Endothelial cell of umbilical vein (primary cell): ENCODE data around the gene ZNF423. TPM values are rescaled to one million over a fixed set of nuclear protein-coding genes. Genes with fewer than 3 reads are reported as not detected.

Source experiments
- BruUV-seq: library from RNA; stranded (reverse); fragments of 400-500 nt; replicated peaks from 2 replicates; lab custom pipeline; 2021; lab: Mats Ljungman, UMichigan
- CTCF ChIA-PET: fragments of 300-600, 350-600 bp; sonication (Branson Sonifier 250); formaldehyde crosslinking; loops from one replicate; lab custom pipeline; 2021; ENCODE audit warnings: antibody characterized with exemption, inconsistent platforms; lab: Charles Lee
- POLR2A ChIA-PET: fragments of 300-600, 350-600 bp; sonication (Branson Sonifier 250); formaldehyde crosslinking; loops from one replicate; lab custom pipeline; 2021; ENCODE audit warnings: antibody characterized with exemption, inconsistent platforms; lab: Charles Lee
- DNase-seq: peaks from one replicate; pipeline ENCODE4 v3.0.0-alpha.2; 2011; ENCODE audit warnings: low read depth, low spot score
- FAIRE-seq: peaks from 2 replicates; lab custom pipeline; 2011; peaks lifted over from hg19 to GRCh38; lab: Jason Lieb, UNC
- H2AFZ ChIP-seq: 2 replicates; pipeline ENCODE4 v1.6.0; 2012; ENCODE audit warnings: low read depth, low read length, control low read depth, inconsistent platforms
- H3K27ac ChIP-seq: 2 replicates; pipeline ENCODE4 v1.5.1; 2011; ENCODE audit warnings: low read depth, mild to moderate bottlenecking, control low read depth, low read length, moderate library complexity; ENCODE audit not compliant: insufficient read depth
- H3K27me3 ChIP-seq, 2 experiments: 2 replicates each; pipeline versions ENCODE4 v1.6.0 to v1.6.1; 2011; ENCODE audit warnings: low read length in 2 of 2, mixed read lengths in 1 of 2; ENCODE audit not compliant: control insufficient read depth in 2 of 2, insufficient read depth in 2 of 2
- H3K36me3 ChIP-seq, 2 experiments: 2 replicates in 1 of 2; 3 replicates in 1 of 2; pipeline ENCODE4 v1.5.1; 2011; ENCODE audit warnings: low read length in 2 of 2, mild to moderate bottlenecking in 1 of 2, moderate library complexity in 1 of 2; ENCODE audit not compliant: control insufficient read depth in 2 of 2, insufficient read depth in 2 of 2; ENCODE audit errors: extremely low read depth in 1 of 2
- H3K4me1 ChIP-seq: 3 replicates; pipeline ENCODE4 v1.5.1; 2011; ENCODE audit warnings: mild to moderate bottlenecking, low read length; ENCODE audit not compliant: control insufficient read depth, insufficient read depth; ENCODE audit errors: extremely low read depth
- H3K4me2 ChIP-seq: 2 replicates; pipeline ENCODE4 v1.6.1; 2011; ENCODE audit warnings: low read length, control low read depth, mixed read lengths; ENCODE audit not compliant: insufficient read depth
- H3K4me3 ChIP-seq, 3 experiments: fragments of 200-600 bp in 1 of 3; sonication (generic), shearing (Covaris generic) in 1 of 3; replicated peaks in 1 of 3; 2 replicates each; pipeline ENCODE4 v1.5.1; 2011 to 2016; ENCODE audit warnings: control low read depth in 3 of 3, low read length in 3 of 3, mild to moderate bottlenecking in 2 of 3, inconsistent platforms in 1 of 3, low read depth in 1 of 3, moderate library complexity in 1 of 3; ENCODE audit not compliant: insufficient read depth in 1 of 3
- H3K79me2 ChIP-seq: 2 replicates; pipeline ENCODE4 v1.6.0; 2012; ENCODE audit warnings: low read length, inconsistent platforms; ENCODE audit not compliant: control insufficient read depth, insufficient read depth
- H3K9ac ChIP-seq: replicated peaks from 2 replicates; pipeline ENCODE3; 2011; ENCODE audit warnings: low read length, control low read depth; ENCODE audit not compliant: insufficient read depth; ENCODE audit errors: extremely low read depth
- H3K9me1 ChIP-seq: replicated peaks from 3 replicates; pipeline ENCODE4 v1.6.0; 2011; ENCODE audit warnings: mild to moderate bottlenecking, low read length; ENCODE audit not compliant: control insufficient read depth, insufficient read depth; ENCODE audit errors: extremely low read depth
- H3K9me3 ChIP-seq: replicated peaks from 2 replicates; pipeline ENCODE4 v1.5.1; 2012; ENCODE audit warnings: low read length, inconsistent platforms; ENCODE audit not compliant: control insufficient read depth, insufficient read depth
- H4K20me1 ChIP-seq: replicated peaks from 2 replicates; pipeline ENCODE3; 2011; ENCODE audit warnings: mild to moderate bottlenecking, low read length; ENCODE audit not compliant: control insufficient read depth, insufficient read depth; ENCODE audit errors: extremely low read depth
- EZH2 ChIP-seq: IDR thresholded peaks from 2 replicates; pipeline ENCODE4 v1.6.1; 2012; ENCODE audit warnings: borderline replicate concordance, low read depth, mild to moderate bottlenecking, moderate library complexity, low read length, inconsistent platforms; ENCODE audit not compliant: severe bottlenecking
- FOS ChIP-seq: IDR thresholded peaks from 2 replicates; pipeline ENCODE4 v1.6.1; 2011; ENCODE audit warnings: mild to moderate bottlenecking, low read length, moderate library complexity, borderline replicate concordance; ENCODE audit not compliant: insufficient read depth
- GATA2 ChIP-seq: IDR thresholded peaks from 2 replicates; pipeline ENCODE4 v1.7.0; 2011; ENCODE audit warnings: low read depth, mild to moderate bottlenecking, moderate library complexity, mixed read lengths, low read length; ENCODE audit not compliant: insufficient read length, insufficient read depth
- JUN ChIP-seq: IDR thresholded peaks from 2 replicates; pipeline ENCODE4 v1.6.1; 2011; ENCODE audit warnings: borderline replicate concordance, low read depth; ENCODE audit not compliant: insufficient read length, insufficient read depth
- MYC ChIP-seq: IDR thresholded peaks from one replicate; pipeline ENCODE4 v1.6.1; 2011; ENCODE audit warnings: mild to moderate bottlenecking, low read depth, low read length
- POLR2A ChIP-seq: IDR thresholded peaks from 2 replicates; pipeline ENCODE4 v1.6.1; 2012; ENCODE audit warnings: low read depth, mild to moderate bottlenecking, control low read depth, low read length
- POLR2AphosphoS5 ChIP-seq: IDR thresholded peaks from 2 replicates; pipeline ENCODE4 v1.6.1; 2012; ENCODE audit warnings: low read depth, mild to moderate bottlenecking, control low read depth, low read length, moderate library complexity; ENCODE audit not compliant: insufficient read depth
- dilution Hi-C: fragments of 300-500 bp; cut with MboI; formaldehyde crosslinking; loops from one replicate; pipeline ENCODE4 v1.15.0; 2019; ENCODE audit warnings: low sequenced_read_pairs; ENCODE audit not compliant: extremely low pct_ligation_motif_present
- intact Hi-C: fragments of 100-400 bp; cut with micrococcal nuclease; formaldehyde crosslinking; loops from one replicate; pipeline ENCODE4 v1.10.0; 2022
- polyA plus RNA-seq, 4 experiments: library from polyadenylated mRNA; depleted of rRNA in 3 of 4; stranded (reverse) in 3 of 4; unstranded in 1 of 4; fragments of >200 nt; gene quantifications; 2 replicates each; pipeline versions ENCODE4 v1.2.1 to v1.2.3, GENCODE V29; 2011 to 2012; ENCODE audit warnings: missing spikeins in 1 of 4
- total RNA-seq: library from RNA; stranded (reverse); gene quantifications from 2 replicates; pipeline ENCODE4 v1.2.3, GENCODE V29; 2021
- TF ChIP-seq, protein P1 (sequence below): IDR thresholded peaks from 2 replicates; pipeline ENCODE4 v1.6.1; 2011; ENCODE audit not compliant: insufficient read depth, insufficient read length
- TF ChIP-seq, protein P2 (sequence below), 2 donors: IDR thresholded peaks; 1 replicate in 1 of 2; 2 replicates in 1 of 2; pipeline ENCODE4 v1.5.1; 2011; ENCODE audit warnings: low read length in 2 of 2, mild to moderate bottlenecking in 2 of 2, moderate library complexity in 2 of 2, control low read depth in 1 of 2, inconsistent platforms in 1 of 2, low read depth in 1 of 2; ENCODE audit not compliant: insufficient read depth in 1 of 2; ENCODE audit errors: extremely low read depth in 1 of 2

The ZNF423 gene
- total and polyA plus RNA-seq, 2 donors (not counting 3 experiments of a cell fraction or from before 2014, with no cell fraction given) = 2.2 to 8.1 TPM

DNA sequence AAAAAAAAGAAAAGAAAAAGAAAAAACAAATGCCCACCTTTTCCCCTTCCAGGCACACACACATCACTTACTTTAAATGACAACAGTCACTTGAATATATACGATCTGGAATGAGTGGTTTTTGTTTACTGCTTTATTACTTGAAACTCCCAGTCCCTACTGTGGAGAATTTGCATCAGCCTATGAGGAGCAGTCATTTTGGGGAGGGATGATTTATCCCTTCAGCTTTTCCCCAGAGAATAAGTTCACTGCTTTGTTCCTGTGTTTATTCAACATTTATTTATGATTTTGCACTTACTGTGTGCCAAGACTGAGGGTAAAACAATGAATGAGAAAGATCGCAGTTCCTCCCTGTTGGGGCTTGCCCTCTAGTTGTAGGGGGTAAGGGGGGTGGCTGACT lies 4.7 kb upstream of the ZNF423 start:
- peaks cover 4% of the 10 kb centered on the region for H3K4me1 ChIP-seq
- peaks cover 26 to 53% of the 10 kb centered on the region in 2 experiments for H3K27me3 ChIP-seq
- no peaks in the 10 kb centered on the region for H3K79me2 ChIP-seq
- no peak overlapping the region for H3K27ac ChIP-seq
- dilution Hi-C loops (no loop called here), intact Hi-C loops (no loop called here)
- TF ChIP-seq, protein P1, sequence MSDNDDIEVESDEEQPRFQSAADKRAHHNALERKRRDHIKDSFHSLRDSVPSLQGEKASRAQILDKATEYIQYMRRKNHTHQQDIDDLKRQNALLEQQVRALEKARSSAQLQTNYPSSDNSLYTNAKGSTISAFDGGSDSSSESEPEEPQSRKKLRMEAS = no peak
- no peak for TF ChIP-seq FOS
- TF ChIP-seq GATA2 = no peak
- TF ChIP-seq, protein P2, sequence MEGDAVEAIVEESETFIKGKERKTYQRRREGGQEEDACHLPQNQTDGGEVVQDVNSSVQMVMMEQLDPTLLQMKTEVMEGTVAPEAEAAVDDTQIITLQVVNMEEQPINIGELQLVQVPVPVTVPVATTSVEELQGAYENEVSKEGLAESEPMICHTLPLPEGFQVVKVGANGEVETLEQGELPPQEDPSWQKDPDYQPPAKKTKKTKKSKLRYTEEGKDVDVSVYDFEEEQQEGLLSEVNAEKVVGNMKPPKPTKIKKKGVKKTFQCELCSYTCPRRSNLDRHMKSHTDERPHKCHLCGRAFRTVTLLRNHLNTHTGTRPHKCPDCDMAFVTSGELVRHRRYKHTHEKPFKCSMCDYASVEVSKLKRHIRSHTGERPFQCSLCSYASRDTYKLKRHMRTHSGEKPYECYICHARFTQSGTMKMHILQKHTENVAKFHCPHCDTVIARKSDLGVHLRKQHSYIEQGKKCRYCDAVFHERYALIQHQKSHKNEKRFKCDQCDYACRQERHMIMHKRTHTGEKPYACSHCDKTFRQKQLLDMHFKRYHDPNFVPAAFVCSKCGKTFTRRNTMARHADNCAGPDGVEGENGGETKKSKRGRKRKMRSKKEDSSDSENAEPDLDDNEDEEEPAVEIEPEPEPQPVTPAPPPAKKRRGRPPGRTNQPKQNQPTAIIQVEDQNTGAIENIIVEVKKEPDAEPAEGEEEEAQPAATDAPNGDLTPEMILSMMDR (IDR thresholded peaks at IDR 0.05; ENCODE audit: extremely low read depth in 1 of 2, insufficient read depth in 1 of 2, low read depth in 1 of 2, low read length in 2 of 2) = no peak
- no peak for TF ChIP-seq MYC
- TF ChIP-seq EZH2 = no peak
- TF ChIP-seq POLR2AphosphoS5 = no peak
- TF ChIP-seq JUN = no peak
- no peak for TF ChIP-seq POLR2A
- H3K9ac ChIP-seq = no peak overlapping the region
- no peaks in the 10 kb centered on the region for H3K9me1 ChIP-seq
- no TSS peak for BruUV-seq
- FAIRE-seq (no peak), DNase-seq (no peak)
- ChIA-PET POLR2A (no interaction called here), CTCF (interaction anchor here (0.9 kb wide), 1 partner anchor 304 kb away, joined by 3 read pairs; no protein-coding TSS in a partner anchor)
- no peak overlapping the region for H3K4me3 ChIP-seq
- H2AFZ ChIP-seq = no peak overlapping the region
- H4K20me1 ChIP-seq = no peaks in the 10 kb centered on the region
- no peak overlapping the region for H3K4me2 ChIP-seq
- H3K36me3 ChIP-seq = no peaks in the 10 kb centered on the region
- H3K9me3 ChIP-seq = no peaks in the 10 kb centered on the region
